ENCODE measurements around the gene LYPD6B.

LYPD6B gene

DNA sequence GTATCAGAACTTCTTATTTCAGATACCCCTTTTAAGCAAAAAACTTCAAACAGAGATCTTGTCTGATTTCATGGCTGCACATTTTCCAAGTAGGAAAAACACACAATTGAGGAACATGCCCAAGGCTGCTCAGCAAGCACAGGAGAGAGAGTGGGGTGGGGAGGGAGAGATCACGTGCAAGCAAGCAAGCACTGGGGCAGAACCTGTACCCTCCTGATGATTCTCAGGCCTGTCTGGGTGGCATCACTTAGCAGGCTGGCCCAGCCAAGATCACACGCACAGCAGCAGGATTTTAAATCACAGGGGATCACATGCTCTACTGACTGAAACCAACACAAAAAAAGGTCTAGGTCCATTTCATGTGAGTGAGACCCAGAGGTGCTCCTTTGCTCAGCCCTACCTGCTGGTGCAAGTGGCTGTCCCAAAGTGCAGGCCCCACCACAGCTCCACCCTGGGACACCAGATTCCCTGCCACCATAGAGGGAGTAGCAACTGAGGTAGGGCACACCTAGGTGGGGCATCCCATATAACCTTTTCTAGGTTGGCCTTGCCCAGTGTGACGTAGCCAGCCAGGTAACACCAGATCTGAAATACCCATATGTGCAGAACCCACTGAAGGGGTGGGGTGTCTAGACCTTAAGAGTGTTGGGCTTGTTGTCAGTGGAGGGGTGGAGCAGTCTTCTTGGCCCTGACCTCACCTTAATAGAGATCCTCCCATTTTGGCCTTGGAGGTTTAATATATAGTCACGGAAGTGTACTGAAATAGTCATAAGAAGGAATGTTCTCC is 1.8 kb upstream of the LYPD6B start:
- DNase-seq (ENCODE audit: low read depth in 1 of 2, low spot score in 1 of 2) = no peak
- H3K27ac ChIP-seq (replicated peaks) = no peak overlapping the region
- TF ChIP-seq, protein P1, sequence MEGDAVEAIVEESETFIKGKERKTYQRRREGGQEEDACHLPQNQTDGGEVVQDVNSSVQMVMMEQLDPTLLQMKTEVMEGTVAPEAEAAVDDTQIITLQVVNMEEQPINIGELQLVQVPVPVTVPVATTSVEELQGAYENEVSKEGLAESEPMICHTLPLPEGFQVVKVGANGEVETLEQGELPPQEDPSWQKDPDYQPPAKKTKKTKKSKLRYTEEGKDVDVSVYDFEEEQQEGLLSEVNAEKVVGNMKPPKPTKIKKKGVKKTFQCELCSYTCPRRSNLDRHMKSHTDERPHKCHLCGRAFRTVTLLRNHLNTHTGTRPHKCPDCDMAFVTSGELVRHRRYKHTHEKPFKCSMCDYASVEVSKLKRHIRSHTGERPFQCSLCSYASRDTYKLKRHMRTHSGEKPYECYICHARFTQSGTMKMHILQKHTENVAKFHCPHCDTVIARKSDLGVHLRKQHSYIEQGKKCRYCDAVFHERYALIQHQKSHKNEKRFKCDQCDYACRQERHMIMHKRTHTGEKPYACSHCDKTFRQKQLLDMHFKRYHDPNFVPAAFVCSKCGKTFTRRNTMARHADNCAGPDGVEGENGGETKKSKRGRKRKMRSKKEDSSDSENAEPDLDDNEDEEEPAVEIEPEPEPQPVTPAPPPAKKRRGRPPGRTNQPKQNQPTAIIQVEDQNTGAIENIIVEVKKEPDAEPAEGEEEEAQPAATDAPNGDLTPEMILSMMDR (IDR thresholded peaks at IDR 0.05; ENCODE audit: insufficient read depth, low read length) = no peak
- no peak for TF ChIP-seq SPI1 (IDR thresholded peaks at IDR 0.05; ENCODE audit: borderline replicate concordance, low read depth)
- no peak for TF ChIP-seq GABPA (IDR thresholded peaks at IDR 0.05; ENCODE audit: low read depth)
- TF ChIP-seq, protein P2, sequence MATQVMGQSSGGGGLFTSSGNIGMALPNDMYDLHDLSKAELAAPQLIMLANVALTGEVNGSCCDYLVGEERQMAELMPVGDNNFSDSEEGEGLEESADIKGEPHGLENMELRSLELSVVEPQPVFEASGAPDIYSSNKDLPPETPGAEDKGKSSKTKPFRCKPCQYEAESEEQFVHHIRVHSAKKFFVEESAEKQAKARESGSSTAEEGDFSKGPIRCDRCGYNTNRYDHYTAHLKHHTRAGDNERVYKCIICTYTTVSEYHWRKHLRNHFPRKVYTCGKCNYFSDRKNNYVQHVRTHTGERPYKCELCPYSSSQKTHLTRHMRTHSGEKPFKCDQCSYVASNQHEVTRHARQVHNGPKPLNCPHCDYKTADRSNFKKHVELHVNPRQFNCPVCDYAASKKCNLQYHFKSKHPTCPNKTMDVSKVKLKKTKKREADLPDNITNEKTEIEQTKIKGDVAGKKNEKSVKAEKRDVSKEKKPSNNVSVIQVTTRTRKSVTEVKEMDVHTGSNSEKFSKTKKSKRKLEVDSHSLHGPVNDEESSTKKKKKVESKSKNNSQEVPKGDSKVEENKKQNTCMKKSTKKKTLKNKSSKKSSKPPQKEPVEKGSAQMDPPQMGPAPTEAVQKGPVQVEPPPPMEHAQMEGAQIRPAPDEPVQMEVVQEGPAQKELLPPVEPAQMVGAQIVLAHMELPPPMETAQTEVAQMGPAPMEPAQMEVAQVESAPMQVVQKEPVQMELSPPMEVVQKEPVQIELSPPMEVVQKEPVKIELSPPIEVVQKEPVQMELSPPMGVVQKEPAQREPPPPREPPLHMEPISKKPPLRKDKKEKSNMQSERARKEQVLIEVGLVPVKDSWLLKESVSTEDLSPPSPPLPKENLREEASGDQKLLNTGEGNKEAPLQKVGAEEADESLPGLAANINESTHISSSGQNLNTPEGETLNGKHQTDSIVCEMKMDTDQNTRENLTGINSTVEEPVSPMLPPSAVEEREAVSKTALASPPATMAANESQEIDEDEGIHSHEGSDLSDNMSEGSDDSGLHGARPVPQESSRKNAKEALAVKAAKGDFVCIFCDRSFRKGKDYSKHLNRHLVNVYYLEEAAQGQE (IDR thresholded peaks at IDR 0.05; ENCODE audit: insufficient replicate concordance, low read depth) = no peak
- no peak for TF ChIP-seq POLR2AphosphoS5 (IDR thresholded peaks at IDR 0.05; ENCODE audit: low read depth)
- no peak overlapping the region for H3K4me3 ChIP-seq (replicated peaks; ENCODE audit: insufficient read depth, low read length)
- H3K27me3 ChIP-seq (ENCODE audit: insufficient read depth, poor library complexity, severe bottlenecking) = peaks cover 28% of the 10 kb centered on the region

DNA sequence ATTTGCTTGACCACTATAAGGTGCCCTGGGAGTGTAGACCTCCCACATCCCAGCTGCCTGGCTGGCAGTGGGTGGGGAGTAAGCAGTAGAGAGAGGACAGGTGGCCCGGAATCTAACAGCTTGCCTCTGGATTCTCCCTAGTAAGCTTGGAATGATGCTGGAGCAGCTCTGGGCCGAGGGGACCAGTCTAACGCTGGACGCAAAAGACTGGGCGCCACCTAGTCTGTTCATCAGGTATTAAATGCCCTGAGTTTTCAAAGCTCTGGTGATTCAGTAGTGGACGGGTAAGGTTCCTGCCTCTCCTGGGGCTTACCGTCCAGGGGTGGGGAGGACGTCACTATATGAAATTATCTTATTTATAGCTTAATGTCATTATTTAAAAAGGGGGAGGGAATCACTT is 648 bp upstream of the LYPD6B start:
- TF ChIP-seq GABPA (IDR thresholded peaks at IDR 0.05; ENCODE audit: low read depth) = no peak
- TF ChIP-seq, protein P1 (IDR thresholded peaks at IDR 0.05; ENCODE audit: insufficient read depth, low read length) = no peak
- no peak for TF ChIP-seq SPI1 (IDR thresholded peaks at IDR 0.05; ENCODE audit: borderline replicate concordance, low read depth)
- no peak for TF ChIP-seq POLR2AphosphoS5 (IDR thresholded peaks at IDR 0.05; ENCODE audit: low read depth)
- TF ChIP-seq, protein P2 (IDR thresholded peaks at IDR 0.05; ENCODE audit: insufficient replicate concordance, low read depth) = no peak
- H3K4me3 ChIP-seq (replicated peaks; ENCODE audit: insufficient read depth, low read length) = no peak overlapping the region
- no peak overlapping the region for H3K27ac ChIP-seq (replicated peaks)
- DNase-seq (ENCODE audit: low read depth in 1 of 2, low spot score in 1 of 2) = no peak
- H3K27me3 ChIP-seq (ENCODE audit: insufficient read depth, poor library complexity, severe bottlenecking) = peaks cover 26% of the 10 kb centered on the region

DNA sequence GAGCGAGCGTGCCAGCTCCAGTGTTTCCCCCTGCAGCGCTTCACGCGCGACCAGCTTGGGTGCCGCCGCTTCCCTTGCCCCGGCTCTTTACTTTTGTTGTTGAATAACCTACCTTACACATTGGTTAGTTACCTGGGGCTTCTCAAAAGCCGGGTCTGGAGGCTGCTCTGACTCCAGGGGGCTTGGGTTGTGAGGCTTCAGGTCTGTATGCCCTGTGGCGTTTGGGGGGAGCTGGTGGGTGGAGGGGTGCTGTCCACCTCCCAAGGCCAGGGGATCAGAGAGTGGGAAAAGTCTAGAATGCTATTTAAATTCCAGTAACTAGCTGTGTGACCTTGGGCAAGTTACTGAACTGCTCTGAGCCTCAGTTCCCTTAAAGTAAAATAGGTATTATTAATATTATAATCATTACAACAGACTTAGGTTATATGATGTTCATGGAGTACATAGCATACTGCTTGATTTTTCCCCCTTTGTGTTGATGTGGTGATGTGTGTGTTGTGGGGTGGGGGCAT is 770 bp downstream of the LYPD6B start:
- TF ChIP-seq, protein P1 (IDR thresholded peaks at IDR 0.05; ENCODE audit: insufficient read depth, low read length) = no peak
- no peak for TF ChIP-seq GABPA (IDR thresholded peaks at IDR 0.05; ENCODE audit: low read depth)
- DNase-seq (ENCODE audit: low read depth in 1 of 2, low spot score in 1 of 2) = no peak
- Histone ChIP-seq H3K4me3 (replicated peaks; ENCODE audit: insufficient read depth, low read length) (no peak overlapping the region), H3K27me3 (ENCODE audit: insufficient read depth, poor library complexity, severe bottlenecking) (peaks cover 27% of the 10 kb centered on the region), H3K27ac (replicated peaks) (no peak overlapping the region)

Data from HL-60 (cell line).